ENCODE results near the gene ASRGL1.

The ASRGL1 gene

DNA sequence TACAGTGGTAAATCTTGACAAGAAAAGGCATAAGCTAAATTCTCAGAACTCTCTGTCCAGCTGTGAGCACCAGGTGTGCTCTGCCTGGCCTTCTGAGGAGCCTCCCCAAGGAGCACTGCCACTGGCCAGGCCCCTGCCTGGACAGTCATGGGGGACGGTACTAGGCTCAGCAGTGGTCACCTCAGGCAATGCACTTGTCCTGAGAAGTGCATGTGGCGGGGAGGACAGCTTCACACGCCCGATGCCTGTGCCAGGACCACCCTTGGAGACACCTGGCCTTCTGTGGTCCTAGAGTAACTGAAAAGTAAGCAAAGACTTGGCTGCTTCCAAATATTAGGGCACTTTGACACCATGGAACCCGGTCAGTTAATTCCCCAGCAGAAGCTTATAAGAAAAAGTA is 53.0 kb downstream of the ASRGL1 start:
- TF ChIP-seq CTCF (IDR thresholded peaks at IDR 0.05; ENCODE audit: insufficient read depth, low read depth, low read length, missing control alignments) = no peak
- H3K4me3 ChIP-seq (ENCODE audit: low read depth, low read length) = no peak overlapping the region
- no peak for DNase-seq (ENCODE audit: low read depth)

GRCh38 chr11:62390722-62391121 is 53.5 kb downstream of the ASRGL1 start:
- no peak overlapping the region for H3K4me3 ChIP-seq (ENCODE audit: low read depth, low read length)
- DNase-seq (ENCODE audit: low read depth) = no peak
- no peak for TF ChIP-seq CTCF (IDR thresholded peaks at IDR 0.05; ENCODE audit: insufficient read depth, low read depth, low read length, missing control alignments)

DNA sequence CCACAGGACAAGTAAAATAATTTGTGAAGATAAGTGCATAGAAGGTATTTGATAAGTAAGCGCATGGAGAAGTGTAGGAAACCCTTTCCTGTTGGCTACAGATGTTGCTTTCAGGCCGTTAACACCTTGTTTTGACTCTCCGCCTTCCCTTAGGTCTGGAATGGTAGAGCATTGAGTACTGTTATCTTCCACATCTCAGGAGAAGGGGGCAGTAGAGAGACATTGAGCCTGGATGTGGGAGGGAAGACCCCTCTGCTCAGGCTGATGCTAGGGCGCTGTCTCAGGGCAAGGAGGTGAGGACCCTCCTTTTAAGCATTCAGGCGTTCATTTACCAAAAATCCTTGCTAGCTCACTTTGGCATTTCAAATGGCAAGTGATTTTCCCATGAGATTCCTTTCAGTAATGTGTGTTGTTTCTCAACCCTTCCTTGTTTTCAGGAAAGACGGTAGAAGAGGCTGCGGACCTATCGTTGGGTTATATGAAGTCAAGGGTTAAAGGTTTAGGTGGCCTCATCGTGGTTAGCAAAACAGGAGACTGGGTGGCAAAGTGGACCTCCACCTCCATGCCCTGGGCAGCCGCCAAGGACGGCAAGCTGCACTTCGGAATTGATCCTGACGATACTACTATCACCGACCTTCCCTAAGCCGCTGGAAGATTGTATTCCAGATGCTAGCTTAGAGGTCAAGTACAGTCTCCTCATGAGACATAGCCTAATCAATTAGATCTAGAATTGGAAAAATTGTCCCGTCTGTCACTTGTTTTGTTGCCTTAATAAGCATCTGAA is 54.6 kb downstream of the ASRGL1 start:
- no peak for DNase-seq (ENCODE audit: low read depth)
- no peak overlapping the region for H3K4me3 ChIP-seq (ENCODE audit: low read depth, low read length)
- TF ChIP-seq CTCF (IDR thresholded peaks at IDR 0.05; ENCODE audit: insufficient read depth, low read depth, low read length, missing control alignments) = no peak

GRCh38 chr11:62392506-62392905 is 55.3 kb downstream of the ASRGL1 start:
- DNase-seq (ENCODE audit: low read depth) = no peak
- no peak for TF ChIP-seq CTCF (IDR thresholded peaks at IDR 0.05; ENCODE audit: insufficient read depth, low read depth, low read length, missing control alignments)
- no peak overlapping the region for H3K4me3 ChIP-seq (ENCODE audit: low read depth, low read length)

DNA sequence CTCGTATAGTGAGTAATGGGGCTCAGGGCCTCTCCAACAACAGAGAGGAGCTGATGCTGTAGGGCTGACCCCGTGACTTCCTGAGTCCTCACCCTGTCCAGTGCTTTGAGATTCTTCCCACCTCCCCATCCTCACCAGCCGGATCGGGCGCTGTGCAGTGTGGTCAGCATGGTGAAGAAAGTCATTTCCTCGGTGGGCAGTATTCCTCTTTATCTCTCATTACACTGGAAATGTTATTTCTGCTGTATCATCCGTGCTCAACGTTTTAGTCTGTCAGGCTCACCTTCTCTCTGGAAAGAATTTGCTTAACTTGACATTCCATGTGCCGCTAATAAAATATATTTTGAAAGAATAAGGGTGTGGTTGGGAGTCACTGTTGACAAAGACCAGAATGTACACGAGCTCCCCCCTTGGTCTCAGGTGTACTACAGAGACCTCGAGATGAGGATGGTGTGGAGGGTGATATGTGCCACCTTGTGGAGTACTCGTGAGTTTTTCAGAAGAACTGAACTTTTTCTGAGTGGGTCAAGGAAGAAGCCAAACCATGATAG is 55.9 kb downstream of the ASRGL1 start:
- peak; percentile 62 for DNase-seq (ENCODE audit: low read depth)
- H3K4me3 ChIP-seq (ENCODE audit: low read depth, low read length) = no peak overlapping the region
- TF ChIP-seq CTCF (IDR thresholded peaks at IDR 0.05; ENCODE audit: insufficient read depth, low read depth, low read length, missing control alignments) = peak; percentile 34

DNA sequence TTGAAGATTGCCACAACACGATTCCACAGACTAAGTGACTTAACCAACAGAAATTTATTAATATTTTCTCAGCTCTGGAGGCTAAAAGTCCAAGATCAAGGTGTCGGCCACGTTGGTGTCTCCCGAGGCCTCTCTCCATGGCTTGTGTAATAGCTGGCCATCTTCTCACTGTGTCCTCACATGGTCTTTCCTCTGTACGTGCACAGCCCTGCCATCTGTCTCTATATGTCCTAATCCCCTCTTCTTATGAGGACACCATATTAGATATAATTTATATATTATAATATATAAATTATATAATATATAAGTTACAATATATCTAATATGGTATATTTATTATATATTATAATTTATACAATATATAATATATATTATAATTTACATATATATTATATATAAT is 56.5 kb downstream of the ASRGL1 start:
- no peak overlapping the region for H3K4me3 ChIP-seq (ENCODE audit: low read depth, low read length)
- no peak for TF ChIP-seq CTCF (IDR thresholded peaks at IDR 0.05; ENCODE audit: insufficient read depth, low read depth, low read length, missing control alignments)
- DNase-seq (ENCODE audit: low read depth) = no peak
